Vagina (tissue), 2 donors: ENCODE data around the gene ONECUT1.

Source experiments
- POLR2A ChIP-seq, 2 donors: fragments of 450-650 bp; IDR thresholded peaks; one replicate each; pipeline ENCODE4 v1.6.1; 2017; ENCODE audit warnings: antibody characterized with exemption in 2 of 2, mild to moderate bottlenecking in 2 of 2, moderate library complexity in 2 of 2
- POLR2AphosphoS5 ChIP-seq, 2 donors: sonication (generic); formaldehyde crosslinking; IDR thresholded peaks; one replicate each; pipeline ENCODE4 v1.9.0; 2017; ENCODE audit warnings: antibody characterized with exemption in 2 of 2, mild to moderate bottlenecking in 2 of 2, low read depth in 1 of 2; ENCODE audit not compliant: insufficient read depth in 1 of 2
- TF ChIP-seq, protein P1 (sequence below), 3 experiments: fragments of 450-650 bp in 2 of 3; fragments of 200-600 bp in 1 of 3; sonication (generic) in 1 of 3; IDR thresholded peaks; one replicate each; pipeline ENCODE4 v1.5.1; 2017 to 2019; ENCODE audit warnings: antibody characterized with exemption in 3 of 3, mild to moderate bottlenecking in 2 of 3, moderate library complexity in 2 of 3

DNA sequence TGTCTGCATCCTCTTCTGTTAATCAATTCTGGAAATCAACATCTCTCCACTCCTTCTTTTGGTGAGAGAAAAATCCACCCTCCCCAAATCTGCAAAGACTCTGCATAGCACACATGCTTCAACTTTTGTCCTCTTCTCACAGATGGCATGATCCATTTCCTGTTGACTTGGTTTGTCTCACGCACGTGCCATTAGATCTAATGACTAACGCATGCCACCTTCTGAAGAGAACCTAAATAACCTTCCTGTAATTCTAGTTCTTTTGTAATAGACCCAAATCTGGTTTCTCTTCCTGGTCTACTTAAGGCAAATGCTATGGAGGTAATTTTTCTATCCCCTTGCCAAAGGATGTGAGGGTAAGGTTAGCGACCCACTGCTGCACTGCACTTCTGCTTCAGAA is 60.0 kb downstream of the ONECUT1 start:
- TF ChIP-seq, protein P1, sequence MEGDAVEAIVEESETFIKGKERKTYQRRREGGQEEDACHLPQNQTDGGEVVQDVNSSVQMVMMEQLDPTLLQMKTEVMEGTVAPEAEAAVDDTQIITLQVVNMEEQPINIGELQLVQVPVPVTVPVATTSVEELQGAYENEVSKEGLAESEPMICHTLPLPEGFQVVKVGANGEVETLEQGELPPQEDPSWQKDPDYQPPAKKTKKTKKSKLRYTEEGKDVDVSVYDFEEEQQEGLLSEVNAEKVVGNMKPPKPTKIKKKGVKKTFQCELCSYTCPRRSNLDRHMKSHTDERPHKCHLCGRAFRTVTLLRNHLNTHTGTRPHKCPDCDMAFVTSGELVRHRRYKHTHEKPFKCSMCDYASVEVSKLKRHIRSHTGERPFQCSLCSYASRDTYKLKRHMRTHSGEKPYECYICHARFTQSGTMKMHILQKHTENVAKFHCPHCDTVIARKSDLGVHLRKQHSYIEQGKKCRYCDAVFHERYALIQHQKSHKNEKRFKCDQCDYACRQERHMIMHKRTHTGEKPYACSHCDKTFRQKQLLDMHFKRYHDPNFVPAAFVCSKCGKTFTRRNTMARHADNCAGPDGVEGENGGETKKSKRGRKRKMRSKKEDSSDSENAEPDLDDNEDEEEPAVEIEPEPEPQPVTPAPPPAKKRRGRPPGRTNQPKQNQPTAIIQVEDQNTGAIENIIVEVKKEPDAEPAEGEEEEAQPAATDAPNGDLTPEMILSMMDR (IDR thresholded peaks at IDR 0.05), result no peak
- TF ChIP-seq POLR2AphosphoS5 (IDR thresholded peaks at IDR 0.05; ENCODE audit: insufficient read depth in 1 of 2, low read depth in 1 of 2) (no peak), POLR2A (IDR thresholded peaks at IDR 0.05) (no peak)
